ENCODE measurements around the gene EML2. TPM values are rescaled to one million over a fixed set of nuclear protein-coding genes. Genes with fewer than 3 reads are reported as not detected.
"Not testable (repeated sequence)": the region's sequence is repeated elsewhere in the genome, so short reads cannot be mapped to it uniquely, and the experiment has no call there.

Gene EML2
- total RNA-seq, 3 donors from 2014 or later (not counting 1 experiment from before 2014, with no cell fraction given), result 112 to 136 (median 117) TPM

- DNase-seq (no peak), ATAC-seq (no peak)
- Histone ChIP-seq H3K4me3 (ENCODE audit: low read length) (no peak overlapping the region), H3K4me1 (ENCODE audit: control insufficient read depth, insufficient read depth, low read length) (no peaks in the 10 kb centered on the region), H3K36me3 (ENCODE audit: control insufficient read depth, insufficient read depth, low read length) (peaks cover 52% of the 10 kb centered on the region), H3K9me3 (ENCODE audit: control insufficient read depth, insufficient read depth, low read length) (no peaks in the 10 kb centered on the region), H3K27me3 (ENCODE audit: control insufficient read depth, insufficient read depth, low read length) (no peaks in the 10 kb centered on the region), H3K27ac (ENCODE audit: low read length) (no peak overlapping the region)
- Mint-ChIP-seq H3K4me1 (peaks cover 0 to 4% of the 10 kb centered on the region in 2 donors), H3K27me3 (ENCODE audit: low read depth in 2 of 2) (no peaks in the 10 kb centered on the region), H3K4me3 (no peak overlapping the region), H3K27ac (no peak overlapping the region), H3K9me3 (no peaks in the 10 kb centered on the region), H3K36me3 (no peaks in the 10 kb centered on the region)
- WGBS (ENCODE audit: insufficient coverage), result 98% methylated on average over 16 of the region's 17 CpGs
- intact Hi-C loops (cut with micrococcal nuclease), result no loop called here
- TF ChIP-seq CTCF (IDR thresholded peaks at IDR 0.05), result no peak
These were observed 17.8 kb downstream of the EML2 start for GRCh38 chr19:45621389-45621788.

GRCh38 chr19:45616704-45617017 lies 22.5 kb downstream of the EML2 start:
- 99% methylated on average over 10 of the region's 10 CpGs for WGBS (ENCODE audit: insufficient coverage)
- ATAC-seq (no peak), DNase-seq (peak in 1 of 2 donors; percentile 4)
- Histone ChIP-seq H3K36me3 (ENCODE audit: control insufficient read depth, insufficient read depth, low read length) (peaks cover 71% of the 10 kb centered on the region), H3K27me3 (ENCODE audit: control insufficient read depth, insufficient read depth, low read length) (no peaks in the 10 kb centered on the region), H3K4me3 (ENCODE audit: low read length) (no peak overlapping the region), H3K4me1 (ENCODE audit: control insufficient read depth, insufficient read depth, low read length) (peaks cover 11% of the 10 kb centered on the region), H3K27ac (ENCODE audit: low read length) (no peak overlapping the region), H3K9me3 (ENCODE audit: control insufficient read depth, insufficient read depth, low read length) (no peaks in the 10 kb centered on the region)
- Mint-ChIP-seq H3K27me3 (ENCODE audit: low read depth in 2 of 2) (no peaks in the 10 kb centered on the region), H3K27ac (no peak overlapping the region), H3K9me3 (no peaks in the 10 kb centered on the region), H3K36me3 (peaks cover 9% of the 10 kb centered on the region), H3K4me3 (no peak overlapping the region), H3K4me1 (peaks cover 10 to 15% of the 10 kb centered on the region in 2 donors)
- intact Hi-C loops (cut with micrococcal nuclease), result no loop called here
- TF ChIP-seq CTCF (IDR thresholded peaks at IDR 0.05), result no peak

- no peak overlapping the region for H3K27ac ChIP-seq (ENCODE audit: low read length)
- H3K4me1 ChIP-seq (ENCODE audit: control insufficient read depth, insufficient read depth, low read length), result peaks cover 11% of the 10 kb centered on the region
- ATAC-seq (peak; percentile 88 to 93 (median 91)), DNase-seq (peak; percentile 55 to 86)
- intact Hi-C loops (cut with micrococcal nuclease), result no loop called here
- no peaks in the 10 kb centered on the region for H3K9me3 Mint-ChIP-seq
- no peaks in the 10 kb centered on the region for H3K27me3 ChIP-seq (ENCODE audit: control insufficient read depth, insufficient read depth, low read length)
- no peak for TF ChIP-seq CTCF (IDR thresholded peaks at IDR 0.05)
- WGBS (ENCODE audit: insufficient coverage), result 83% methylated on average over 34 of the region's 37 CpGs
- H3K36me3 Mint-ChIP-seq, result peaks cover 9% of the 10 kb centered on the region
- peaks cover 69% of the 10 kb centered on the region for H3K36me3 ChIP-seq (ENCODE audit: control insufficient read depth, insufficient read depth, low read length)
- no peak overlapping the region for H3K4me3 Mint-ChIP-seq
- H3K9me3 ChIP-seq (ENCODE audit: control insufficient read depth, insufficient read depth, low read length), result no peaks in the 10 kb centered on the region
- H3K27me3 Mint-ChIP-seq (ENCODE audit: low read depth in 2 of 2), result no peaks in the 10 kb centered on the region
- no peak overlapping the region for H3K4me3 ChIP-seq (ENCODE audit: low read length)
- H3K27ac Mint-ChIP-seq, result peak overlapping the region in 1 of 2 donors; percentile 16
- peaks cover 10 to 15% of the 10 kb centered on the region in 2 donors for H3K4me1 Mint-ChIP-seq
These were observed 23.1 kb downstream of the EML2 start for GRCh38 chr19:45615795-45616703.

- intact Hi-C loops (cut with micrococcal nuclease); H3K4me3 Mint-ChIP-seq; ATAC-seq; DNase-seq; H3K9me3 ChIP-seq (ENCODE audit: control insufficient read depth, insufficient read depth, low read length); H3K4me3 ChIP-seq (ENCODE audit: low read length); H3K9me3 Mint-ChIP-seq; H3K36me3 Mint-ChIP-seq; H3K27ac ChIP-seq (ENCODE audit: low read length); H3K27me3 Mint-ChIP-seq (ENCODE audit: low read depth in 2 of 2); H3K27me3 ChIP-seq (ENCODE audit: control insufficient read depth, insufficient read depth, low read length): not testable (repeated sequence)
- peaks cover 10 to 12% of the 10 kb centered on the region in 2 donors for H3K4me1 Mint-ChIP-seq
- 95% methylated on average over 7 of the region's 9 CpGs for WGBS (ENCODE audit: insufficient coverage)
- H3K36me3 ChIP-seq (ENCODE audit: control insufficient read depth, insufficient read depth, low read length), result peaks cover 67% of the 10 kb centered on the region
- H3K27ac Mint-ChIP-seq, result peak overlapping the region in 1 of 2 donors; percentile 88
- H3K4me1 ChIP-seq (ENCODE audit: control insufficient read depth, insufficient read depth, low read length), result peaks cover 11% of the 10 kb centered on the region
These were observed 24.1 kb downstream of the EML2 start for GRCh38 chr19:45615056-45615455.

Measured in natural killer cell (primary cell).